ENCODE data around the gene LRBA. TPM values are rescaled to one million over a fixed set of nuclear protein-coding genes. Genes with fewer than 3 reads are reported as not detected.

The LRBA gene
- total RNA-seq, 1 donor from 2014 or later: 103 TPM

DNA sequence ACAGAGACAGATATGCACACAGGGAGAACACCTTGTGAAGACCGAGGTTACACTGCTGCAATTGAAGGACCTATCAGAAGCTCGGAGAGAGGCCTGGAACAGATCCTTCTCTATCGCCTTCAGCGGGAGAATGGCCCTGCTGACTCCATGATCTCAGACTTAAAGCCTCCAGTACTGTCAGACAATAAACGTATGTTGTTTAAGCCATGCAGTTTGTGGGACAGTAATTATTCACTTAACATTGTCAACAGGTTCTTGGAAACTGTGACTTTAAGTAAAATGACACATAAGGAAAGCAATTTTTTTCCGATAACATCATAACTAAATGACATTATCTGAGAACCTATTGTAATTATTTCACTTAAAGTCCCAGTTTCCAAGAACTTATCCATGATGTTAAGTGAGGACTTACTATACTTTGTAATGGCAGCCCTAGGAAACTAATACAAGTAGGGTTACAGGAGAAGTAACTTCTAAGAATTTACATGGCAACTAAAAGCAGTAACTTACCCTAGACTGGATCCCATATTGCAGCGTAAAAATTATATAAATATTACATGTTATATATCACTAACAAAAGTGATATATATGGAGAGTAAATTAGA, 613.9 kb downstream of the LRBA start:
- DNase-seq (ENCODE audit: low read depth): no peak
- FAIRE-seq: no peak
- Histone ChIP-seq H3K4me3 (ENCODE audit: low read depth, low read length) (no peak overlapping the region), H3K27me3 (ENCODE audit: control insufficient read depth, insufficient read depth, low read length) (no peaks in the 10 kb centered on the region), H3K36me3 (ENCODE audit: control insufficient read depth, insufficient read depth, low read length) (no peaks in the 10 kb centered on the region)
- TF ChIP-seq, protein P1, sequence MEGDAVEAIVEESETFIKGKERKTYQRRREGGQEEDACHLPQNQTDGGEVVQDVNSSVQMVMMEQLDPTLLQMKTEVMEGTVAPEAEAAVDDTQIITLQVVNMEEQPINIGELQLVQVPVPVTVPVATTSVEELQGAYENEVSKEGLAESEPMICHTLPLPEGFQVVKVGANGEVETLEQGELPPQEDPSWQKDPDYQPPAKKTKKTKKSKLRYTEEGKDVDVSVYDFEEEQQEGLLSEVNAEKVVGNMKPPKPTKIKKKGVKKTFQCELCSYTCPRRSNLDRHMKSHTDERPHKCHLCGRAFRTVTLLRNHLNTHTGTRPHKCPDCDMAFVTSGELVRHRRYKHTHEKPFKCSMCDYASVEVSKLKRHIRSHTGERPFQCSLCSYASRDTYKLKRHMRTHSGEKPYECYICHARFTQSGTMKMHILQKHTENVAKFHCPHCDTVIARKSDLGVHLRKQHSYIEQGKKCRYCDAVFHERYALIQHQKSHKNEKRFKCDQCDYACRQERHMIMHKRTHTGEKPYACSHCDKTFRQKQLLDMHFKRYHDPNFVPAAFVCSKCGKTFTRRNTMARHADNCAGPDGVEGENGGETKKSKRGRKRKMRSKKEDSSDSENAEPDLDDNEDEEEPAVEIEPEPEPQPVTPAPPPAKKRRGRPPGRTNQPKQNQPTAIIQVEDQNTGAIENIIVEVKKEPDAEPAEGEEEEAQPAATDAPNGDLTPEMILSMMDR (IDR thresholded peaks at IDR 0.05; ENCODE audit: insufficient read depth, low read length, severe bottlenecking): no peak

DNA sequence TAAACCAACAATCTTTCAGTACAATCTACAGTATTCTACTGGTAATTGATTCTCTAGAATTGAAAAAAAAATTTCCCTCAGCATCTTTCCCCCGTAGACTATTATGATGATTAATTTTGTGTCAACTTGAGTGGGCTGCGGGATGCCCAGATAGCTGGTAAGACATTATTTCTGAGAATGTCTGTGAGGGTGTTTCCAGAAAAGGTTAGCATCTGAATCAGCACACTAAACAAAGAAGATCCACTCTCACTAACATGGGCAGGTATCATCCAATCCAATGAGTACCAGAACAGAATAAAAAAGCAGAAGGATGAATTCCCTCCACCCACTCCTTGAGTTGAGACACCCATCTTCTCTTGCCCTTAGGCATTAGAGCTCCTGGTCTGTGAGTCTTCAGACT, 619.2 kb downstream of the LRBA start:
- FAIRE-seq (no peak), DNase-seq (ENCODE audit: low read depth) (no peak)
- H3K27me3 ChIP-seq (ENCODE audit: control insufficient read depth, insufficient read depth, low read length): no peaks in the 10 kb centered on the region
- H3K4me3 ChIP-seq (ENCODE audit: low read depth, low read length): no peak overlapping the region
- no peaks in the 10 kb centered on the region for H3K36me3 ChIP-seq (ENCODE audit: control insufficient read depth, insufficient read depth, low read length)
- TF ChIP-seq, protein P1 (IDR thresholded peaks at IDR 0.05; ENCODE audit: insufficient read depth, low read length, severe bottlenecking): no peak

DNA sequence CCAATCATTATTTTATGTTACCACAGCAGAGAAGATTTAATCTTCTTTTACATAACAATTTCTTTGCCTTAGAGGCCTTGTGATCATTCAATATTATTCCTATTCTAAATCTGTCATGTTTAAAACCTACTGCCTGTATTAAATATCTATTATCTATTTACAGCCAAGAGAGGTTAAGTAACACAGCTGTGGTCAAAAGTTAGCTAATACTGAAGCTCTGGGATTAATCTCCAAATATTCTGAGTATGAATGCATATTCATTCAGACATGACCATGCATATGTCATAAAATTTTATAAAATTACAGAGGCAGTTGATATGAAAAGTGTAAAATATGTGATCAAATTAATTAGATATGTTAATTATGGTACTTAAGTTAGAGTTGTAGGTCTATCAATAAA, 621.0 kb downstream of the LRBA start:
- DNase-seq (ENCODE audit: low read depth) (no peak), FAIRE-seq (no peak)
- TF ChIP-seq, protein P1 (IDR thresholded peaks at IDR 0.05; ENCODE audit: insufficient read depth, low read length, severe bottlenecking): no peak
- Histone ChIP-seq H3K4me3 (ENCODE audit: low read depth, low read length) (no peak overlapping the region), H3K27me3 (ENCODE audit: control insufficient read depth, insufficient read depth, low read length) (no peaks in the 10 kb centered on the region), H3K36me3 (ENCODE audit: control insufficient read depth, insufficient read depth, low read length) (no peaks in the 10 kb centered on the region)

DNA sequence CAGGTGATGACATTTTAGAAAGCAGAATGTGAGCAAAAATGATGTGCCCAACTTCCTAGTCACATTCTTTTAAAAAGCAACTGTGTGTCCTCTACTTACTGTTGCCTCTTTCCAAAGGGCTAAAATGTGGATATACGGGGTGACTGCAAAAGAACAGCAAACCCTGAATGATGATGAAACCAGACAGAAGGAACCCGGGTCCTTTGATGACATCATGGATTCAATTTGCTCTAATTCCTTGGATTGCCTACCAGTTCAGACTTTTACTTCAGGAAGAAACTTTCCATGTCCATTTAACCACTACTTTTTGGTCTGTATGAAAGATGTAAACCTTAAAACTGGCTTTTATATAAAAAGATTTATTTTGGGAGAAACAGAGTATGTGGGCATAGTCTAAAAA, 624.0 kb downstream of the LRBA start:
- FAIRE-seq (no peak), DNase-seq (ENCODE audit: low read depth) (no peak)
- TF ChIP-seq, protein P1 (IDR thresholded peaks at IDR 0.05; ENCODE audit: insufficient read depth, low read length, severe bottlenecking): no peak
- Histone ChIP-seq H3K27me3 (ENCODE audit: control insufficient read depth, insufficient read depth, low read length) (no peaks in the 10 kb centered on the region), H3K36me3 (ENCODE audit: control insufficient read depth, insufficient read depth, low read length) (no peaks in the 10 kb centered on the region), H3K4me3 (ENCODE audit: low read depth, low read length) (no peak overlapping the region)

DNA sequence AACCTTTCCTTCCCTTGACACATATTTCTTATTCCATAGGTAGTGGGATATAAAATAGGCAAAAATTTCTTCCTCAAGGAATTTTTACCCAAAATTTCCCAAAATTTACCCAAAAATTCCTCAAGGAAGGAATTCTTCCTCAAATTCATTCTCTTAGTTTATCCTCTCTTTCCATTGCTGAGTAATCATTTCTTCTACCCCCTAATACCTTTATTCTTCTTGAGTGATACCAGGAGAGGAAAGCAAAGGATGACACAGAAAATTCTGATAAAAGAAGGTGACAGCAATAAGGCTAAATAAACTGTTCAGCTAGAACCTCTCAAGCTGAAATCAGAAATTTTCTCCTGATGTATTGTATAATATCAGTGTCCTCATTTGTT, 624.6 kb downstream of the LRBA start:
- no peaks in the 10 kb centered on the region for H3K27me3 ChIP-seq (ENCODE audit: control insufficient read depth, insufficient read depth, low read length)
- H3K4me3 ChIP-seq (ENCODE audit: low read depth, low read length): no peak overlapping the region
- FAIRE-seq: no peak
- DNase-seq (ENCODE audit: low read depth): no peak
- TF ChIP-seq, protein P1 (IDR thresholded peaks at IDR 0.05; ENCODE audit: insufficient read depth, low read length, severe bottlenecking): no peak
- no peaks in the 10 kb centered on the region for H3K36me3 ChIP-seq (ENCODE audit: control insufficient read depth, insufficient read depth, low read length)

DNA sequence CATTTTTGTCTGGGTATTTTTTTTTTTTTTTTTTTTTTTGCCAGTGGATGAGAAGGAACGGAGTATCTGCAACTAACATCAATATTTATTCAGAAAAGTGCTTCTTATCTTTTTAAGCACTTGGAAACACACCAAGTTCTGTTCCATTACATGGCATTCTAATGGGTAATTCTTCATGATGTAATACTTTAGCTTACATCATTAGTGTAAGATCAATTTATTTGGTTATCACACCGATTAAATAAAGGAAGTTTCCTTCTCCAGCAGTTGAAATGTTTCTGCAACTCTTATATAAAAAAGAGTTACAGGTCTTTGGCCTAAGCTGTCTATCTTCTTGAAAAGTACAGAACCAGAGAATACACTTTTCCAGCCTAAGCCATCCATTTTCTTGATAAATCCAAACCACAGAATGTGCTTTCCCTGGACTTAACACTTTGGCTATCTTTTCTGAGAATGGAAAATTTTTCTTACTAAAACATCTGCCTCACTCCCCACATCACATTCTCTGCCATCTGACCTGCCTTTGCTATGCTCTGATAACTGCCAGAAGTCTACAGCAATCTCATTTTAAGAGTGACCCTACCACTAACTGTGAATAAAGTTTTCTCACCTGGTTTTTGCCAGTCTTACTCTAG, 625.1 kb downstream of the LRBA start:
- no peak for FAIRE-seq
- Histone ChIP-seq H3K36me3 (ENCODE audit: control insufficient read depth, insufficient read depth, low read length) (no peaks in the 10 kb centered on the region), H3K27me3 (ENCODE audit: control insufficient read depth, insufficient read depth, low read length) (no peaks in the 10 kb centered on the region), H3K4me3 (ENCODE audit: low read depth, low read length) (no peak overlapping the region)
- TF ChIP-seq, protein P1 (IDR thresholded peaks at IDR 0.05; ENCODE audit: insufficient read depth, low read length, severe bottlenecking): no peak
- DNase-seq (ENCODE audit: low read depth): no peak

Data from bronchial epithelial cell (primary cell).